Measurements from ENCODE around the gene RGL3. TPM values are rescaled to one million over a fixed set of nuclear protein-coding genes. Genes with fewer than 3 reads are reported as not detected.

RGL3 gene
- total and polyA plus RNA-seq, 9 of the 15 experiments (the other 6 are each of a cell fraction or from before 2014, with no cell fraction given) = 0.12 to 0.61 (median 0.32) TPM; not detected in 4

GRCh38 chr19:11416346-11417052, 2.6 kb downstream of the RGL3 start:
- no peaks in the 10 kb centered on the region for H3K79me2 ChIP-seq (ENCODE audit: control insufficient read depth, insufficient read depth, low read length)
- FAIRE-seq = no peak
- BruUV-seq (replicated peaks) = no TSS peak
- in situ Hi-C loops (cut with MboI) = no loop called here
- POLR2A ChIA-PET = no interaction called here
- no peaks in the 10 kb centered on the region for H3K36me3 ChIP-seq (ENCODE audit: control insufficient read depth, insufficient read depth, low read length)
- H3K9ac ChIP-seq (ENCODE audit: insufficient read depth in 1 of 2, low read depth in 2 of 2, low read length in 2 of 2) = no peak overlapping the region
- H3K4me1 ChIP-seq (replicated peaks in 1 of 2; ENCODE audit: control insufficient read depth in 2 of 2, insufficient read depth in 2 of 2, low read length in 2 of 2) = peaks cover under 1 to 29% of the 10 kb centered on the region in 2 experiments; a peak in 3 of 5 replicates
- ATAC-seq = no peak
- H4K20me1 ChIP-seq (replicated peaks; ENCODE audit: control insufficient read depth, insufficient read depth, low read length) = no peaks in the 10 kb centered on the region
- no peak overlapping the region for H2AFZ ChIP-seq (ENCODE audit: low read depth, low read length)
- H3K27me3 ChIP-seq (ENCODE audit: control insufficient read depth in 2 of 2, insufficient read depth in 2 of 2, low read length in 2 of 2) = peaks cover 2 to 23% of the 10 kb centered on the region in 2 experiments; a peak in 3 of 5 replicates
- intact Hi-C loops (cut with micrococcal nuclease) = no loop called here
- no peak overlapping the region for H3K4me3 ChIP-seq
- TF ChIP-seq NONO (IDR thresholded peaks at IDR 0.05; ENCODE audit: low read depth in 2 of 2, low read length in 1 of 2) (no peak), NR2C1 (IDR thresholded peaks at IDR 0.05) (peak; percentile 57), NR2C1 (tag; IDR thresholded peaks at IDR 0.05) (peak; percentile 54), PURB (CRISPR knock-in tag; IDR thresholded peaks at IDR 0.05; ENCODE audit: low read depth) (no peak), ZNF124 (CRISPR knock-in tag; IDR thresholded peaks at IDR 0.05) (no peak), MLLT1 (IDR thresholded peaks at IDR 0.05) (no peak)
- TF ChIP-seq, protein P1, sequence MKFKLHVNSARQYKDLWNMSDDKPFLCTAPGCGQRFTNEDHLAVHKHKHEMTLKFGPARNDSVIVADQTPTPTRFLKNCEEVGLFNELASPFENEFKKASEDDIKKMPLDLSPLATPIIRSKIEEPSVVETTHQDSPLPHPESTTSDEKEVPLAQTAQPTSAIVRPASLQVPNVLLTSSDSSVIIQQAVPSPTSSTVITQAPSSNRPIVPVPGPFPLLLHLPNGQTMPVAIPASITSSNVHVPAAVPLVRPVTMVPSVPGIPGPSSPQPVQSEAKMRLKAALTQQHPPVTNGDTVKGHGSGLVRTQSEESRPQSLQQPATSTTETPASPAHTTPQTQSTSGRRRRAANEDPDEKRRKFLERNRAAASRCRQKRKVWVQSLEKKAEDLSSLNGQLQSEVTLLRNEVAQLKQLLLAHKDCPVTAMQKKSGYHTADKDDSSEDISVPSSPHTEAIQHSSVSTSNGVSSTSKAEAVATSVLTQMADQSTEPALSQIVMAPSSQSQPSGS (CRISPR knock-in tag; IDR thresholded peaks at IDR 0.05) = no peak
- H3K9me3 ChIP-seq (replicated peaks; ENCODE audit: control insufficient read depth, insufficient read depth, low read depth, low read length) = no peaks in the 10 kb centered on the region
- peak in 1 of 4 experiments; percentile 4 for DNase-seq (ENCODE audit: extremely low read depth in 1 of 4, low spot score in 3 of 4)
- H3K27ac ChIP-seq (ENCODE audit: extremely low read depth, low read depth, low read length) = no peak overlapping the region
- H3K9me1 ChIP-seq (ENCODE audit: control insufficient read depth, insufficient read depth, low read length) = no peaks in the 10 kb centered on the region
- no peak overlapping the region for H3K4me2 ChIP-seq (ENCODE audit: insufficient read depth, low read length)
- WGBS (ENCODE audit: insufficient coverage, low coverage, missing lambda C conversion rate) = 32% methylated on average over 15 of the region's 17 CpGs
- CTCF ChIA-PET (ENCODE audit: low intra/inter-chr PET ratio) = no interaction called here
